Loucy (cell line): ENCODE results near the gene GRAMD4.

ENCODE experiments used
- H2AFZ ChIP-seq: fragments of 200-600 bp; sonication (generic); 2 replicates; pipeline ENCODE4 v1.6.0; 2016; ENCODE audit warnings: antibody characterized with exemption, mild to moderate bottlenecking, low read length, moderate library complexity
- H3F3A ChIP-seq: fragments of 200-600 bp; 2 replicates; pipeline ENCODE4 v1.6.0; 2016; ENCODE audit warnings: antibody characterized with exemption, low read depth, mild to moderate bottlenecking
- H3K27me3 ChIP-seq: fragments of 200-600 bp; sonication (generic); 2 replicates; pipeline ENCODE4 v1.6.1; 2014; ENCODE audit warnings: low read length, mild to moderate bottlenecking; ENCODE audit not compliant: insufficient read depth, poor library complexity, severe bottlenecking
- H3K36me3 ChIP-seq: fragments of 200-600 bp; sonication (generic); 2 replicates; pipeline ENCODE4 v1.6.1; 2016; ENCODE audit warnings: low read length; ENCODE audit not compliant: insufficient read depth
- H3K4me1 ChIP-seq: fragments of 200-600 bp; sonication (generic); 2 replicates; pipeline ENCODE4 v1.5.1; 2014; ENCODE audit warnings: low read length, mild to moderate bottlenecking; ENCODE audit not compliant: insufficient read depth, poor library complexity, severe bottlenecking
- H3K4me2 ChIP-seq: fragments of 200-600 bp; sonication (generic); 2 replicates; pipeline ENCODE4 v1.6.0; 2014; ENCODE audit warnings: antibody characterized with exemption, low read length, low read depth, mild to moderate bottlenecking; ENCODE audit not compliant: poor library complexity, severe bottlenecking
- H3K4me3 ChIP-seq: fragments of 200-600 bp; sonication (generic); 2 replicates; pipeline ENCODE4 v1.5.1; 2014; ENCODE audit warnings: low read length, mild to moderate bottlenecking, mixed read lengths; ENCODE audit not compliant: poor library complexity, severe bottlenecking
- H3K79me2 ChIP-seq: fragments of 200-600 bp; sonication (generic); 2 replicates; pipeline ENCODE4 v1.6.1; 2014; ENCODE audit warnings: low read length; ENCODE audit not compliant: insufficient read depth
- H3K9ac ChIP-seq: fragments of 200-600 bp; sonication (generic); 2 replicates; pipeline ENCODE4 v1.6.0; 2014; ENCODE audit warnings: mild to moderate bottlenecking, low read depth, low read length, moderate library complexity; ENCODE audit not compliant: poor library complexity, severe bottlenecking
- H3K9me2 ChIP-seq: fragments of 200-600 bp; sonication (generic); replicated peaks from 2 replicates; pipeline ENCODE4 v1.6.1; 2016; ENCODE audit warnings: low read depth, low read length, mixed read lengths
- H3K9me3 ChIP-seq: fragments of 200-600 bp; sonication (generic); 2 replicates; pipeline ENCODE4 v1.6.1; 2014; ENCODE audit warnings: mild to moderate bottlenecking, antibody characterized with exemption, low read length, low read depth; ENCODE audit not compliant: insufficient read depth
- H4K20me1 ChIP-seq: fragments of 200-600 bp; sonication (generic); 2 replicates; pipeline ENCODE4 v1.6.0; 2014; ENCODE audit warnings: antibody characterized with exemption, low read length, mild to moderate bottlenecking; ENCODE audit not compliant: insufficient read depth, poor library complexity, severe bottlenecking
- EZH2phosphoT487 ChIP-seq: fragments of 200-600 bp; IDR thresholded peaks from 2 replicates; pipeline ENCODE4 v1.6.1; 2018; ENCODE audit warnings: antibody characterized with exemption, mild to moderate bottlenecking, moderate library complexity, borderline replicate concordance
- TF ChIP-seq, protein P1 (sequence below): fragments of 200-600 bp; sonication (generic); conservative IDR thresholded peaks from 2 replicates; pipeline ENCODE4 v1.5.1; 2014; ENCODE audit warnings: mild to moderate bottlenecking, antibody characterized with exemption, low read length

GRAMD4 gene, protein sequence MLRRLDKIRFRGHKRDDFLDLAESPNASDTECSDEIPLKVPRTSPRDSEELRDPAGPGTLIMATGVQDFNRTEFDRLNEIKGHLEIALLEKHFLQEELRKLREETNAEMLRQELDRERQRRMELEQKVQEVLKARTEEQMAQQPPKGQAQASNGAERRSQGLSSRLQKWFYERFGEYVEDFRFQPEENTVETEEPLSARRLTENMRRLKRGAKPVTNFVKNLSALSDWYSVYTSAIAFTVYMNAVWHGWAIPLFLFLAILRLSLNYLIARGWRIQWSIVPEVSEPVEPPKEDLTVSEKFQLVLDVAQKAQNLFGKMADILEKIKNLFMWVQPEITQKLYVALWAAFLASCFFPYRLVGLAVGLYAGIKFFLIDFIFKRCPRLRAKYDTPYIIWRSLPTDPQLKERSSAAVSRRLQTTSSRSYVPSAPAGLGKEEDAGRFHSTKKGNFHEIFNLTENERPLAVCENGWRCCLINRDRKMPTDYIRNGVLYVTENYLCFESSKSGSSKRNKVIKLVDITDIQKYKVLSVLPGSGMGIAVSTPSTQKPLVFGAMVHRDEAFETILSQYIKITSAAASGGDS

DNA sequence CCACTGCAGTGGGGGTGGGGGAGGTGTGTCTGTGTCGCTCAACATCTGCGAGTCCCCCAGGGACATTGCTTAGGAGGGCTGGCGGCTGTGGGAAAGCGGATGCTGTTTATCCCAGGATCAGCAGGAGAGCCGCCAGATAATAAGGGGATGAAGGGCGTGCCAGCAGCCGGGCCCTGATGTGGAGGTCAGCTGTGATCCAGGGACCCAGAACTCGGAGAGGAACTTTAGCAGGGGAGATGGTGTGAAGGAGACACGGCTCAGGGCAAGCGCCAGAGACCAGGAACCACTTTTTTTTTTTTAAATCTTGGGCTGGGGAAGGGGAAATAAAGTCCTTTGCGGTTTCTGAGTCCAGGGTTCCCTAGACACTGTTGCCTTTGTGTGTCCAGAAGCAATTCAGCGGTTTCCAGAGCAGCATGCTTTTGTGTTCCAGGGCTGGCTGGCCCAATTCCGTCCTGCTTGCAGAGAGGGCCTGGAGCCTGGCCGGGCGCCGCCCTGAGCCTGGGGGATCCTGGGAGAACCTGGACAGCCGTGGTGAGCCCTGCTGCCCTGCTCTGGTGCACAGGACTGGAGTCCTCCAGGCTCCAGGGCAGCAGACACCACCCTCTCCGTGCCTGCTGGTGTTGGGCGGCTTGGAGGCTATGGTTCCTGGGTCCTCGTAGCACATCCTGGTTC lies at the start of gene GRAMD4:
GRAMD4 (plus strand) TSS at position 557 of the 672 bp plus-strand sequence. CDS start 6,414 bp downstream, outside the sequence.
- no peaks in the 10 kb centered on the region for H3K9me2 ChIP-seq
- H3K4me2 ChIP-seq, result no peak within 1 kb of the TSS
- no peak for TF ChIP-seq EZH2phosphoT487
- TF ChIP-seq, protein P1, sequence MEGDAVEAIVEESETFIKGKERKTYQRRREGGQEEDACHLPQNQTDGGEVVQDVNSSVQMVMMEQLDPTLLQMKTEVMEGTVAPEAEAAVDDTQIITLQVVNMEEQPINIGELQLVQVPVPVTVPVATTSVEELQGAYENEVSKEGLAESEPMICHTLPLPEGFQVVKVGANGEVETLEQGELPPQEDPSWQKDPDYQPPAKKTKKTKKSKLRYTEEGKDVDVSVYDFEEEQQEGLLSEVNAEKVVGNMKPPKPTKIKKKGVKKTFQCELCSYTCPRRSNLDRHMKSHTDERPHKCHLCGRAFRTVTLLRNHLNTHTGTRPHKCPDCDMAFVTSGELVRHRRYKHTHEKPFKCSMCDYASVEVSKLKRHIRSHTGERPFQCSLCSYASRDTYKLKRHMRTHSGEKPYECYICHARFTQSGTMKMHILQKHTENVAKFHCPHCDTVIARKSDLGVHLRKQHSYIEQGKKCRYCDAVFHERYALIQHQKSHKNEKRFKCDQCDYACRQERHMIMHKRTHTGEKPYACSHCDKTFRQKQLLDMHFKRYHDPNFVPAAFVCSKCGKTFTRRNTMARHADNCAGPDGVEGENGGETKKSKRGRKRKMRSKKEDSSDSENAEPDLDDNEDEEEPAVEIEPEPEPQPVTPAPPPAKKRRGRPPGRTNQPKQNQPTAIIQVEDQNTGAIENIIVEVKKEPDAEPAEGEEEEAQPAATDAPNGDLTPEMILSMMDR, result no peak
- no peaks in the 10 kb centered on the region for H3F3A ChIP-seq
- no peak within 1 kb of the TSS for H2AFZ ChIP-seq
- peaks cover 2% of the 10 kb centered on the region for H4K20me1 ChIP-seq
- H3K79me2 ChIP-seq, result peaks cover 28% of the 10 kb centered on the region; the same call in 1 of the 2 replicates
- no peaks in the 10 kb centered on the region for H3K9me3 ChIP-seq
- H3K4me1 ChIP-seq, result peaks cover 8% of the 10 kb centered on the region
- no peaks in the 10 kb centered on the region for H3K27me3 ChIP-seq
- no peaks in the 10 kb centered on the region for H3K36me3 ChIP-seq
- H3K9ac ChIP-seq, result no peak within 1 kb of the TSS
- no peak within 1 kb of the TSS for H3K4me3 ChIP-seq

- no peak overlapping the region for H3K4me3 ChIP-seq
- H4K20me1 ChIP-seq, result no peaks in the 10 kb centered on the region
- no peak overlapping the region for H2AFZ ChIP-seq
- no peaks in the 10 kb centered on the region for H3K9me2 ChIP-seq
- no peaks in the 10 kb centered on the region for H3F3A ChIP-seq
- no peak overlapping the region for H3K9ac ChIP-seq
- H3K9me3 ChIP-seq, result no peaks in the 10 kb centered on the region
- no peak overlapping the region for H3K4me2 ChIP-seq
- TF ChIP-seq, protein P1, result no peak
- TF ChIP-seq EZH2phosphoT487, result no peak
- peaks cover 19% of the 10 kb centered on the region for H3K4me1 ChIP-seq
- H3K36me3 ChIP-seq, result no peaks in the 10 kb centered on the region
- no peaks in the 10 kb centered on the region for H3K79me2 ChIP-seq
- H3K27me3 ChIP-seq, result no peaks in the 10 kb centered on the region
Observed at GRCh38 chr22:46571642-46572250, 48.4 kb upstream of the GRAMD4 start.

DNA sequence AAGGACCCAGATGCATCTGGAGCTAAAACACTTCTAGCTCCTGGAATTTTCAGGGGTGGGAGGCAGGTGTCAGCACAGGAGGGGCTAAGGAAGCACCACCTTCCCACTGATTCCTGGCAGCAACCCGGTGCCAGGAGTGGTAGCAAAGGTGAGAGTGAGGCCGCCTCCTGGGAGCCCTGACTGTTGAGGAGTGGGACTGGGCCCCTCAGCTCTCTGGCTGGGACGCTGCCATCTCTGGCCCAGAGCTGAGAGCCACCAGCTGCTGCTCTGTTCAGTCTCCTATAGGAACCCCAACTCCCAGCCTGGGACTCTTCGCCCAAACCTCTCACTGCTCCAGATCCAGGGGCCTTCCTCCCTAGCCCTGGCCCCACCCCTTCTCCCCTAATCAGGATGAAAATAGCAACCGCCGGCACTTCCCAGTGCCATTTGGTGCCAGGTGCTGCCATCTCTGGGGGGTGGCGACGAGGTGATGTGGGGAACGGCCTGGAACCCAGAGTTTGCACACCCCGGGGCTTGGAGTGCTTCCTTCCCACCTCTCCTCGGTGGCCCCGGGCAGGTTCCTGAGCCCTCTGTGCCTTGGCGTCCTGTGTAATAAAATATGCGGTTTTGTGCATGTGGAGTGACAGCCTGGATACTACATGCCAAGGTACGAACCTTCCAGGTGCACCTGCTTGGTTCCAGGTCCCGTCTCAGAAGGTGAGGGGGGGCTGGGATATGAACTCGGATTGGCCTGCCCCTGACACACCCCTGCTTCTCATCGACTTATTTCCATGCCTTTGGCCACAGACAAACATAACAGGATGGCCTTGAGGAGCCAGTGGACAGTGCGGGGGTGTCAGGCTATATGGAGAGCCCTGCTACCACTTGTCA lies 47.0 kb upstream of the GRAMD4 start:
- TF ChIP-seq EZH2phosphoT487, result no peak
- TF ChIP-seq, protein P1, result no peak
- peaks cover 5% of the 10 kb centered on the region for H4K20me1 ChIP-seq
- no peak overlapping the region for H3K9ac ChIP-seq
- H3K4me2 ChIP-seq, result no peak overlapping the region
- H3K9me2 ChIP-seq, result no peaks in the 10 kb centered on the region
- no peaks in the 10 kb centered on the region for H3K9me3 ChIP-seq
- H3K4me1 ChIP-seq, result peaks cover 27% of the 10 kb centered on the region
- no peaks in the 10 kb centered on the region for H3K27me3 ChIP-seq
- H3F3A ChIP-seq, result no peaks in the 10 kb centered on the region
- no peak overlapping the region for H2AFZ ChIP-seq
- H3K4me3 ChIP-seq, result no peak overlapping the region
- H3K79me2 ChIP-seq, result peaks cover 8% of the 10 kb centered on the region
- no peaks in the 10 kb centered on the region for H3K36me3 ChIP-seq
